Measurements from ENCODE around the gene ZNF827.

Gene ZNF827

DNA sequence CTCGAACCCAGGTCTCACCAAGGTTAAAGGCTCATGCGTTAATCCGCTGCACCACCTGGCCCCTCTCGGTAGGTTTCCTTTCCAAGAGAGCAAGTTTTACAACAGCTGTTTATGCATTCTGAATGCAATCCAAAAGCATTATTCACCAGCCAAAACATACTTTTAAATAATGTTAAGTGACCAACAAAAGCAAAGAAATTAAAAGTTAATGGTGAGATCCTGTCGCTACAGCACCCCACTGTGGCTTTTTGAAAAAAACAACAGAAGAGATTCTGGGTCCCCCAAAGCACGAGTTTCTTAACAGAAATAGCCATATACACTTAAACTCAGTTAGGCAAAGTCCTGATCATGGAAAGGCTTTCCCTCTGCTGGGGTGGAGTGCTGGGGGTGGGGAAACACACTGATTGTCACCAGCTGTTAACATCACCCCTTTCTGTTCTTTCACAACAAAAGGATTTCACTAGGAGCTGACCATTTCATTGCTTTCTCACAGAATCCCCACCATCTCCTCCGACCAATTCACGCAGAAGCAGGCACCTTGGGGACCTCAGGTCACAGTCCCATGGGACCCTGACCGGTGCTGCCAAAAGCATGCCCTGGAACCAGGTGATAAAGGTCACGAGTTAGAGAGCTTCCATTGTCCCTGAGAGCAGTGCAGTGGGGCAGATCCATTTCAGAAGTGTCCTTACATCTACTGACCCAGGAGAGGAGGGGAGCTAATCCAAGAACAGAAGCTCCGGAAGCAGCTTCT lies 51.2 kb downstream of the ZNF827 start:
- no peak for DNase-seq (ENCODE audit: low spot score)

DNA sequence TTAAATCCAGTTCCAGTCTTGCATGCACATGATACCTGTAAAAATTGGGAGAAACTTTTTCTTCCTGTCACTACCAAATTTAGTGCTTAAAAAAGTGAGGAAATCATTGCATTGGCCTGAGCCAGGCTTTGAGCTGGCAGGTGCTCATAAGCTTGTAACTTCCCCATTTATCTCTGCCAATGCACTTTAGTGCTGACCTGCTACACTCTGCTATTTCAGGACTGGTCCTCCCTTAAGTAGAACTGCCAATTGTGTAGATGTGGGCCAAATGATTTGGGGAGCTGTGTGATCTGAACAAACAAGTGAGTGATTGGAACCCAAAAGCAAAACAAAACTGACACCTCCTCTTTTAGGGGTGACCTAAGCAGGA lies 51.8 kb downstream of the ZNF827 start:
- peak; percentile 21 for DNase-seq (ENCODE audit: low spot score)

DNA sequence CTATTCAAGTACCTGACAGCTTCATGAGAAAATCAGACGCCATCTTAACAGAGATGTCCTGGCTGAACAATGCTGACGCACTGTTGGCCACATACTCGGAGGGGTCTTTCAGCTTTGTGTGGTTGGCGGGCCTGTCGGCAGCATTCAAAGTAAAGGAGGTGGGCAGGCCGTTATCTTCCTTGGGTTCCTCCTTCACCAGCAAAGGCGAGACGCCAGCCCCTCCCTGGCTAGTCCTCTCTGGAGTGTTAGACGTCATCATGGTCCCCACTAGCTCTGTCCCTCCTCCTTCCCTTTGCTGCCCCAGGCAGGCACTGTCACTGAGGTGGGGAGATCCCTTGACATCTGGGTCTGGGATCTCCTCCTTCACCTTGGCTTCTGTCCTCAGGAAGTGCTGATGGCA lies 53.0 kb downstream of the ZNF827 start:
- no peak for DNase-seq (ENCODE audit: low spot score)

DNA sequence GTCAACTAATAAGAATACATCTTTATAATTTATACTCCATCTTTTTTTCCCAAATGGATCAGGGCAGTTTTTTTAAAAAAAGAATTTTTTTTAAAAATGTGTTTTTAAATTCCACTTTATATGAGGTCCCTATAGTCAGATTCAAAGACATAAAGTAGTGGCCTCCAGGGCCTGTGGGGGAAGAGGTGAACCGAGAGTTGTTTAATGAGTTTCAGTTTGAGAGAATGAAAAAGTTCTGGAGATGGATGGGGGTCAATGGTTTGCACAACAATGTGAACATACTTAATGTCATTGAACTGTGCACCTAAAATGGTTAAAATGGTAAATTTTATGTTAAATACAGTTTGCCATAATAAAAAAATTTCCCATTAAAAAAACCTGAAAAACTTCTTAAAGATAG lies 53.8 kb downstream of the ZNF827 start:
- DNase-seq (ENCODE audit: low spot score) = no peak

DNA sequence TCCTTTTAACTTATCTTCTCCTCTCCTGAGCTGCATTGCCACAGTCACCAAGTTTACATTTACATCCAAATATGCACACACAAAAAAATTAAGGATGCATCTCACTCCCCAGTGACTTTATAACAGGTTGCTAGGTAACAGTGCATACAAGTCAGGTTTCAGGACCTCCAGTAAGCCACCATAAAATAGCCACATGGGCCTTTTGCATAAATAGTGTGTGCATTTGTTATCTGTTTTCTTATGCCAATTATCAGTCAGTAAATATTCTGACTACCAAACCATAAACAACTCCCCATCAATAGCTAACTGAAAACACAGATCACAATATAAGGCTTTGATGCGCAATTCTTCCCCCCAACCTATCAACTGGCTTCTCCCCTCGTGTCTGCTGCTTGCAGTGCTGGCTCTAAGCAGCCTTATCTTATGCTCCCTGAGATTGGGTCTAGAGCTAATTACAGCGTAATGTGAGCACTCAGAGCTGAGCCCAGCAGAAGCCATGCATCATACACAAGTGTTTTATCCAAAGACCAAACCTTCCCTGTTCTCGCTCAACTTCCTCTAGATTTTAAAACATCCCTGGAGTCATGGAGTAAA lies 55.4 kb downstream of the ZNF827 start:
- DNase-seq (ENCODE audit: low spot score) = no peak

DNA sequence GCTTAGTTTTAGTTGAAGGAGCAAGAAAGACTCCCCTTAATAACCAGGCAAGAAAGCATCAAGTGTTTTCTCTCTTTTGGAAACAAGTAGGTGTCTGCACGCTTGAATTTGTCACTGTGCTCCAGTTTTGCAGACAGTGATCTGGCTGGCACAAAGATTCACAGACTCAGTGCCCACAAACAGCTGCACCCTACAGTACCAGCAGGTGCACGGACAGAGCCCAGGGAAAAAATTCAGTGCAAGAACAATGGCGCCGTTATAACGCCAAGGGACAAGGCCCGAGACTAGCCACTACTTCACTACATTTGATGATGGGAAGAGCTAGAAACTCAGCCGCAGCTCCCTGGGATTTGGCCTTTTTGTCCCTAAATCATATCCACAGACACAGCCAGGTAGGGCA lies 56.0 kb downstream of the ZNF827 start:
- DNase-seq (ENCODE audit: low spot score) = no peak

DNA sequence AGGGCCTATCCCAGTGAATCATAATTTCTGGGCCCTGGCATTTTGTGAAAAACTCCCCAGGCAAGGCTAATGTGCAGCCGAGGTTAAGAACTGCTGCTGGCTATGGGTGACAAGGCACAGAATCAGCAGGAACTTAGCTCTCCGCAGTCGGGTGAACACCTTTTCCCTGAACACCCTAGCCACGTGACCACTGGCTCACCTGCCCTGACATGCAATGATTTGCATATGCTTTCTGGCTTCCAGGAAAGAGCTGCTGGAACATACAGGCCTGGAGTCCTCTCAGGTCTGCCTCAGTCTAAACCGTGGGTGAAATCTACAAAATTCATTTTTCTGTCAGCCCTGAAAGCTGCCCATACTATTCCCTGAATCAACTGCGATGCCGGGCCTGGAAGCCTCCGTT lies 56.6 kb downstream of the ZNF827 start:
- DNase-seq (ENCODE audit: low spot score) = peak; percentile 38

DNA sequence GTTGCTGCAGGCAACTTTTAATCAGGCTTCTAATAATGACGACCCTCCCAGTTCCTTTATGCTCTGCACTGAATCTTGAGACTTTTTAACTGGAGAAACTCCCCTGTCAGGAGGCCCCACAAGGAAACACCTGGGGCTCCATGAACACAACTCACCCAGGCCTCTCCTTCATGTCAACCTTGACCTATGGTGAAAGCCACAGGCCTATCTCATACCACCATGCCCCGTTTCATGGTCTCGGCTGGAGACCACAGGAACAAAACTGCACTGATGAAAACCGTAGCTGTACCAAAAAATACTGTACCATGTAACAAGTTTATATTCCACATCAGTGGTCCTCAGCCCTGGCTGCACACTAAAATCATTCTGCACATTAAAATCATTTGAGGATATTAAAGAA lies 57.0 kb downstream of the ZNF827 start:
- no peak for DNase-seq (ENCODE audit: low spot score)

DNA sequence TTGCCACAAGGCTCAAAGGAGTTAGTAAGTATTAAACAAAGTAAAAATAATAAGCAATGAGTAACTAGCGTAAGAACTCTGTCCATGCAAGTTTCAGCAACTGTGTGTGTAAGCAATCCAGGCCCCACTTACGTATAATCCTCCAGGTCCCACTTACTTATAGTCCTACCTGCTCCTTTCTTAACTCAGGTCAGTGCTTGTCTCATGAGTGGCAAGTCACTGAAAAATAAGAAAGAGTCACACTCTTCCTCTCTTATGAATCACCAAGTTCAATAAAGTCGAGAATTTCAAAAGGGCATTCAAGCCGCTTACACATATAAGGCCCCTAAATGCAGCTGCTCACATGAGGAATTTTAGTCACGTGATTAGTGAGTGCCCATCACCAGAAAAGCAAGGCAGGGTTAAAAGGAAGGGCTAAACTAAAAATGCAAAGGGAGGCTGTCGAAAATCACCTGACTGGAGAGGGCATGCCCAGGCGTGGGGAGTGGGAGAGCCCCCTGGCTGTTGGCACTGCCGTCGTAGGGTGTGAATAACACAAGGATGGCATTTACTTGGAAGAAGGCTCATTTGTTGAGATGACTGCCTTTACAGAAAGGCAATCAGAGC lies 58.2 kb downstream of the ZNF827 start:
- DNase-seq (ENCODE audit: low spot score) = no peak

DNA sequence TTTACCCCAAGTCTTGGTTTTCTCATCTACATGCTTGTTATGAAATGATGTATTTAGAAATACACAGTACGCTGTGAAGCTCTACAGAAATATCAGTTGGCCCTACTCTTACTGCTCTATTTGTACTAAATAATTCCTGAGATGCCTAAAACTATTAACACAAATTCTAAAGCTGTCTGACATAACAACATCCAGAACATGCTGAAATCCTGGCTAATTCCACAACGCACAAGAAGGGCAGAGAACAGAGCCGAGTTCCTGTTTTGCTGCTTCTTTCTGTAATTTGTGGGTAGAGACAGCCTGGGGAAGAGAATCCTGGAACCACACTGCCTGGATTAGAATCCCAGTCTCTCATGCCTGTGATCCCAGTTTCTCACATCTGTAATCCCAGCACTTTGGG lies 59.0 kb downstream of the ZNF827 start:
- DNase-seq (ENCODE audit: low spot score) = no peak

DNA sequence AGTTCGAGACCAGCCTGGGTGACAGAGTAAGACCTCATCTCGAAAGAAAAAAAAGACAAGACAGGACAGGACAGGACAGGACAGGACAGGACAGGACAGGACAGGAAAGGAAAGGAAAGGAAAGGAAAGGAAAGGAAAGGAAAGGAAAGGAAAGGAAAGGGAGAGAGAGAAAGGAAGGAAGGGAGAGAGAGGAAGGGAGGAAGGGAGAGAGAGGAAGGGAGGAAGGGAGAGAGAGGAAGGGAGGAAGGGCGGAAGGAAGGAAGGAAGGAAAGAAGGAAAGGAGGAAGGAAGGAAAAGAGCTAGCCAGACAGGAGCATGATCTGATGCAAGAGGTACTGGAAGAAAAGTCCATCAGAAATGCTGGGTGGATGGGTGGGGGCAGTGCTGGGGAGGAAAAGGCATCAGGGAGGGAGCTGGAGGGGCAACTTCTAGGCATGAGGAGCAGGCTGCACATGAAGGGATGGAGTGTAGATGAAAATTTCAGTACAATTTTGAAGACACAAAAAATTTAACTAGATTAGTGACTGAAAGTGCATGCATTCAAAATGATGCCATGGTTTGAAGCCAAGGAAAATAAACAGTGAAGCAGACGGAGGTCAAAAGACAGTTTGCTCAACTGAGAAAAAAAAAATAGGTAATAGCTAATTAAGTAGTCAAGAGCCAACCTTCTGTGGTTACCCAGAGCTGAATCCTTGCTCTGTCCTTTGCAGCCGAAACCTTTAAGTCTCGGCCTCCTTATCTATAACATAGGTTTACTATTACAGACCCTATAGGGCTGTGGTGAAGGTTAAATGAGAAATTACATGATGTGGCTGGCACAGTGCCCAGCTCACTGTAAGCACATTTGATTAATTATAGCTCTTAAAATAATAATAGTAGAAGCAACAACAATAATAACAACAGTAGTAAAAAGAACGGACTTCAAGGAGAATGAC lies 59.9 kb downstream of the ZNF827 start:
- no peak for DNase-seq (ENCODE audit: low spot score)

DNA sequence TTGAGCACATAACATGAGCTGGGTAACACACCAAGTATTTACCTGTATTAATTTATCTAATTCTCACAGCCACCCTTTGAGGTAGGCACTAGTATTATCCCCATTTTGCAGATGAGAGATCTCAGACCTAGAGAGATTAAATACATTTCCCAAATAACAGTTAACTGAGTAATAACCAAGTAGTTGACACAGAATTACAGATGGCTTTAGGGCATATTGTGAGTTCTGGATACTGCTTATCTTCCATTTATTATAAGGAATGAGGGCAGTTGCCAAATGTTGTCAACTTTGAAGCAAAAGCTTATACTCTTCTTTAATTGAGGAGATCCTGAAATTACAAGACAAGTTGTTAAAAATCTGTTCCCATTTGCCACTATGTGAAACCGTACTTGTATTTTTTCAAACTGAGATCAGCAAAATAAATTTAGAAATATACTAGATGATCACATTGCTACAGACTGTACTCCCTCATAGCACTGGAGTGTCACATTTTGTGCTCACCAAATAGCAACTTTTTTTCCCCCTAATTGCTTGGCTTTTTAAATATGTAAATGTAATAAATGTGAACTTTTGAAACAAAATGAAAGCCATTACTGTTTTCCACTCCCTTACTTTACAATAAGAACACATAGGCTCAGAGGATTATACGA lies 62.0 kb downstream of the ZNF827 start:
- no peak for DNase-seq (ENCODE audit: low spot score)

DNA sequence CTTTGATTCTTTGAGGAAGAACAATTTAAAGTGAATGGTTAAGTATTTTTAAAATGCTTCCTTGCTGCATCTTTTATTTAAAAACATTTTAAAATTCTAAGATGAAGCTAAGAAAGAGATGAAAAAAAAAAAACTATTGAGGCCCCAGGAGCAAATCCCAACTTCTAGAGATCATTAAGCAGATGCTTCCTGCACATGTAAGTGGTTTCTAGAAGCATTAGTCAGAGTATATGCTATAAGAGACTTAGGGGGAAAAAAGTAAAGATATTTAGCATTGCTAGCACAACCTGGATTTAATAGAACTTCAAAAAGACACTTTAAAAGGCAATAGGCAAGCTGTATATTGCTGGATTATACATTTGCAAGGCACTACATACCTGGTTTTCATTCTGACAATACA lies 64.7 kb downstream of the ZNF827 start:
- no peak for DNase-seq (ENCODE audit: low spot score)

DNA sequence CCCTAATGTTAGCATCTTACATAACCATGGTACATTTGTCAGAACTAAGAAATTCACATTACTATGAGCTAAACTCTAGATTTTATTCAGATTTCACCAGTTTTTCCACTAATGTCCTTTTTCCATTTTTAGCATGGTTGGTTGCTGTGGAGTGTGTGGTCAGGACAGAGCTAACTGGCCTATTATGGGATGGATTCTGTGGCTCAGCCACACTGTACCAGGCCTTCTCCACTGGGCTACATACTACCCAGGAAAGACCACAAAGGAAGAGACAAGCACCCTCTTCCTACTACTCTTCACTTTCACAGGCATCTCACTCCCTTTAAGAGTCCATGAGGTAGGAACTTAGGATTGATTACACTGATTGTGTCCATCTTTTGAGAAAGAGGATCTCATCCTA lies 67.4 kb downstream of the ZNF827 start:
- no peak for DNase-seq (ENCODE audit: low spot score)

DNA sequence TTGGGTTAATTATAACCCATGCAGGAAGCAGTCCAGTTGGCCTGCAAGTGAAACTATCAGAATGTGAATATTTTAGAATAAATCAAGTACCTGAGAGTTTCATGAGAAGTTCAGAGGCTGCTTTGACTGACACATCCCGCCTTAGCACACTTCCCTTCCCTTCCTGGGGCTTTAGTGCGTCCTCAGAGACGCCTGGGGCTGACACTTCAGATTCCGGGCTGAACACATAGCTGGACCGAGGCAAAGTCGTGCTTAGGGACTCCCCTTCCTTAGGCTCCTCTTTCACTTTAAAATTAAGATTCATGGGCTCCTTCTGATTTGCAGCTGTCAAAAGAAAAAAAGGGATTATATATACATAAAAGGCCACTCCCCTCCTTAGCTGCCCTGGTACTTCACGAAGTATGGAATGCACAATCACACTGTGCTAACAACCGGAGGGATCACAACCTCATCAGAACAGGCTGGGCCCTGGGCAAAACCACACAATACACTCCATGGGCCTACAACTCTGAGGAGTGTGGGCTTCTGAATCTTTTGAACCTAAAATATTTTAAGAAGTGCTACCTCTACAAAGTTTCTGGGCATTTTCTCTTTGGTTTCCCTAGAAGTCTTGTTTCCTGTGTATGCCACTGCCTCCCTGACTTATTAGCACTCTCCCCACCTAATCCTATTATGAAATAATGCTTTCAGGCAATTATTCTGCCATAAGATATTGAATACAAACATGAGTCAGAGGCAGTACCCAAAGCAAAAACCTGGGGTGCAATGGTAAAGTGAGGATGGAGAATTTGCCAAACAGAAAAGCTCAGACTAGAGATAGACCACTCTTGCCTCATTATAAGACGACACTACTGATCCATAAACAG lies 68.2 kb downstream of the ZNF827 start:
- DNase-seq (ENCODE audit: low spot score) = no peak

DNA sequence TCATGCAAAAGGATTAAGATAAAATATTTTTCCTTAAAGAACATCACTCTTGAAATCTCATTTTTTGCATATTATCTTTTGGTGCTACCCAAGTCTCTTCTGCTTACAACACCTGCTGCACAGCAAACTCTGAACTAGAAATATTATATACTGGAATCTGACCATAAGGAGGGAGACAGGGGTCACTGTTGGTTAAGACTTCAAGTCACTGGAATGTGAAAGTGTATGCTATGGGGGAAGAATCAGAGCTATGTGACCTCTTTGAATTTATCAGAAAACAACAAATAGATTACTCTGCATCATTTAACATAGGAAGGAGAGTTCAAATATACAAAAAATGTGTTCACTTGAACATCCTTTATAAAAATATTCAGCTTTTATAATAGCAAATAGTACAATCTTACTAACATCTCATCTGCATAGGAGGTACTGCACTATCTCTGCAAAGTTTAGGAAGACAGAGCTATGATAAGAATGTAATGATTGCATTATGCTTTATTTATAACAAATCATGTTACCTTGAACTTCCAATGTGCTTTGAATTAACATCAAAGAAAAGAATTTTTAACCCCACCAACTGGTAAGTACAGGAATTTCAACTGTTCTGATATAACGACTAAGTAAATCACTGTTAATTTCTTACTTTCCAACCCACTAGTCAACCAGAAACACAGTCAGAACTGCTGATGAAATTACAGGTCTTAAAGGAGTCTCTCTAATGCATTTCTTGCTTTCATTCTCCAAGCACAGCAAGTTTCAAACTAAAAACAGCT lies 69.8 kb downstream of the ZNF827 start:
- peak; percentile 10 for DNase-seq (ENCODE audit: low spot score)

DNA sequence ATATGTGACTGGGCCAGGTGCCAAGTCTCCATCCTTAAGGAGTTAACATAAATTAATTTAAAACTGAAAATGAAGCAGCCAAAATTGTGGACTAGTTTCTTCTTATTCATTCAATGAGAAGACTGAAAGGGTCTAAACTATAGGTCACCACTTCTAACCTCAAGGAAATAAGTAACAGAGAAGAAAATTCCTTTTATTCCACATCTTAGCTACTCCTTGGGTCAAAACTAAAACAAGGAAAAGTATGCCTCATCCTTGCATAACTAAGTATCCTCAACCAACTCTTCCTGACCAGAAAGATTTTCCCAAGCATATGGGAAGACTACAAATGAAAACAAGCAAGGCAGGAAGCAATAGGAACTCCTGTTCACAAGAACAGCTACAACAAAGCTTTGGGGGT lies 71.2 kb downstream of the ZNF827 start:
- no peak for DNase-seq (ENCODE audit: low spot score)

DNA sequence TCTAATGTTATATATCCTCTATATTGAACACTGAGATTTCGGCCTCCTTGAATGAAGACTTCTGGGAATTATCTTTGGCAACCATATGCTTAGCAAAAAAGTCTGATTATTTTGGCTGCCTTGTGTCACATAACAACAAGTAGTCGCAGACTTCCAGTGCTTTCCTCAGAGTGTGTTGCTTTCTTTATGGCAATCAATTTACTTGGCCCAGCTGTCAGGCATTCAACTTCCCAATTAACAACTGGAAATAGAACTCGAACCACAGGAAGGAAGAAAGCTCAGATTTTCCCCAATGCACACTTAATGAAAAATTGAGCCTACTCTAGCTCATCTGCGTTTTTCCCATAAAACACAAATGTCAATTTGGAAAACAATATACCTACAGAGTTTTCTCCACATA lies 71.6 kb downstream of the ZNF827 start:
- no peak for DNase-seq (ENCODE audit: low spot score)

DNA sequence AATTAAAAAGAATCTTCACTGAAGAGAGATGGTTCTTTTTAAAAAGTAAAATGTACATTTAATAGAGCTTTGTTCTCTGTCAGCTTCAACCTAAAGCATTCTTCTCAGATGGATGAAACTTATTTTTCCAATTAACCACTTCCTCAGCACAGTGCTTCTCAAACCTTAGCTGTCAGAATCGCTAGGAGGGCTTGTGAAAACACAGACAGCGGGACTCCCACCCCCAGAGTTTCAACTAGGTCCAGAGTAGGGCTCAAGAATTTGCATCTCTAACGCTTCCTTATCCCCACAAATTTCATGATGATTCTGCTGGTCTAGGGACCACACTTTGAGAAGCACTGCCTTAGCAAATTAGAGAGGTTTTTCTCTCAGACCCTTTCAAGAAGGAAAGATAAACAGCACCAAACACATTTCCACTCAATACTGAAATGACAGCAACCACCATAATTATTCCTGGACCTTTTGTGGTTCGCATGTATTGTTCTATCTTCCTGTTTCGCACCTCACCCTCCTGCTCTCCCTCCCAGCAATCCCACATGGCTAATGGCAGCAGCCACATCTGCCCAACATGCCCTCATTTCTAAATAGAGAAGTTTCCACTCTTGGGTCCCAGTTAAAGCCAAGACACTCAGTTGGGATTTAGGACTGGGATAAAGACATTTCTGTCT lies 73.2 kb downstream of the ZNF827 start:
- DNase-seq (ENCODE audit: low spot score) = no peak

DNA sequence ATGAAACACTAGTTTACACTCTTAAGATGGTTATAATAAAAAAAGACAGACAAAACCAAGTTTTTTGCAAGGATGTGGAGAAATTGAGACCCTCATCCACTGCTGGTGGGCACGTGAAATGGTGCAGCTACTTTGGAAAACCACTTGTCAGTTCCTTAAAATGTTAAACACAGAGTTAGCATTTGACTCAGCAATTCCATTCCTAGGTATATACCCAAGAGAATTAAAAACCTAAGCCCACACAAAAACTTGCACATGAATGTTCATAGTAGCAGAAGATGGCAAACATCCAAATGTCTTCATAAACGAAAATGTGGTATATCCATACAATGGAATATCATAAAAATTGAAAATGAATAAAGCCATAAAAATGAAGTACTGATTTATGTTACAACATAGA lies 75.4 kb downstream of the ZNF827 start:
- no peak for DNase-seq (ENCODE audit: low spot score)

Data from germinal center (tissue), 1 donor.